HG02840 (cell line): ENCODE data around the gene LPP.
"Not testable (repeated sequence)": the region's sequence is repeated elsewhere in the genome, so short reads cannot be mapped to it uniquely, and the experiment has no call there.

Experiments used
- ATAC-seq: cut with Tn5 transposase; IDR thresholded peaks from one replicate; pipeline ENCODE4 v1.9.1; 2021; ENCODE audit warnings: mild to moderate bottlenecking, moderate library complexity, moderate number of reproducible peaks; ENCODE audit not compliant: unreplicated experiment, low FRiP score

Gene LPP

GRCh38 chr3:188680605-188681004, 526.6 kb downstream of the LPP start:
- ATAC-seq = no peak

- no peak for ATAC-seq
These were observed 528.4 kb downstream of the LPP start for GRCh38 chr3:188682316-188682715.

- no peak for ATAC-seq
These were observed 529.1 kb downstream of the LPP start for GRCh38 chr3:188683032-188683521.

GRCh38 chr3:188684276-188684675, 530.3 kb downstream of the LPP start:
- ATAC-seq = no peak

GRCh38 chr3:188685789-188686188, 531.8 kb downstream of the LPP start:
- no peak for ATAC-seq

- ATAC-seq = no peak
These were observed 532.4 kb downstream of the LPP start for GRCh38 chr3:188686324-188686723.

GRCh38 chr3:188687389-188687788, 533.4 kb downstream of the LPP start:
- ATAC-seq = no peak

- no peak for ATAC-seq
These were observed 535.2 kb downstream of the LPP start for GRCh38 chr3:188689101-188689574.

GRCh38 chr3:188690064-188690463, 536.1 kb downstream of the LPP start:
- no peak for ATAC-seq

GRCh38 chr3:188691004-188691403, 537.0 kb downstream of the LPP start:
- no peak for ATAC-seq

- ATAC-seq = no peak
These were observed 537.7 kb downstream of the LPP start for GRCh38 chr3:188691665-188692064.

- ATAC-seq = no peak
These were observed 538.7 kb downstream of the LPP start for GRCh38 chr3:188692700-188693099.

- no peak for ATAC-seq
These were observed 539.5 kb downstream of the LPP start for GRCh38 chr3:188693435-188693834.

- ATAC-seq = no peak
These were observed 541.3 kb downstream of the LPP start for GRCh38 chr3:188695241-188695640.

- peak; percentile 53 for ATAC-seq
These were observed 543.2 kb downstream of the LPP start for GRCh38 chr3:188697127-188697526.

- ATAC-seq = no peak
These were observed 544.5 kb downstream of the LPP start for GRCh38 chr3:188698436-188698835.

- no peak for ATAC-seq
These were observed 546.5 kb downstream of the LPP start for GRCh38 chr3:188700501-188700900.

- no peak for ATAC-seq
These were observed 547.0 kb downstream of the LPP start for GRCh38 chr3:188700918-188701317.

GRCh38 chr3:188701485-188701969, 547.6 kb downstream of the LPP start:
- ATAC-seq = no peak

- ATAC-seq = not testable (repeated sequence)
These were observed 548.1 kb downstream of the LPP start for GRCh38 chr3:188702028-188702427.

GRCh38 chr3:188706176-188706575, 552.2 kb downstream of the LPP start:
- ATAC-seq = no peak

- ATAC-seq = no peak
These were observed 552.6 kb downstream of the LPP start for GRCh38 chr3:188706599-188706998.
